Endothelial cell of umbilical vein (primary cell): Measurements from ENCODE around the gene ALDH1A3. TPM values are rescaled to one million over a fixed set of nuclear protein-coding genes. Genes with fewer than 3 reads are reported as not detected.

Experiments used
- BruUV-seq: library from RNA; stranded (reverse); fragments of 400-500 nt; replicated peaks from 2 replicates; lab custom pipeline; 2021; lab: Mats Ljungman, UMichigan
- CTCF ChIA-PET: fragments of 300-600, 350-600 bp; sonication (Branson Sonifier 250); formaldehyde crosslinking; loops from one replicate; lab custom pipeline; 2021; ENCODE audit warnings: antibody characterized with exemption, inconsistent platforms; lab: Charles Lee
- POLR2A ChIA-PET: fragments of 300-600, 350-600 bp; sonication (Branson Sonifier 250); formaldehyde crosslinking; loops from one replicate; lab custom pipeline; 2021; ENCODE audit warnings: antibody characterized with exemption, inconsistent platforms; lab: Charles Lee
- DNase-seq: peaks from one replicate; pipeline ENCODE4 v3.0.0-alpha.2; 2011; ENCODE audit warnings: low read depth, low spot score
- FAIRE-seq: peaks from 2 replicates; lab custom pipeline; 2011; peaks lifted over from hg19 to GRCh38; lab: Jason Lieb, UNC
- H2AFZ ChIP-seq: 2 replicates; pipeline ENCODE4 v1.6.0; 2012; ENCODE audit warnings: low read depth, low read length, control low read depth, inconsistent platforms
- H3K27ac ChIP-seq: 2 replicates; pipeline ENCODE4 v1.5.1; 2011; ENCODE audit warnings: low read depth, mild to moderate bottlenecking, control low read depth, low read length, moderate library complexity; ENCODE audit not compliant: insufficient read depth
- H3K27me3 ChIP-seq, 2 experiments: 2 replicates each; pipeline versions ENCODE4 v1.6.0 to v1.6.1; 2011; ENCODE audit warnings: low read length in 2 of 2, mixed read lengths in 1 of 2; ENCODE audit not compliant: control insufficient read depth in 2 of 2, insufficient read depth in 2 of 2
- H3K36me3 ChIP-seq, 2 experiments: 2 replicates in 1 of 2; 3 replicates in 1 of 2; pipeline ENCODE4 v1.5.1; 2011; ENCODE audit warnings: low read length in 2 of 2, mild to moderate bottlenecking in 1 of 2, moderate library complexity in 1 of 2; ENCODE audit not compliant: control insufficient read depth in 2 of 2, insufficient read depth in 2 of 2; ENCODE audit errors: extremely low read depth in 1 of 2
- H3K4me1 ChIP-seq: 3 replicates; pipeline ENCODE4 v1.5.1; 2011; ENCODE audit warnings: mild to moderate bottlenecking, low read length; ENCODE audit not compliant: control insufficient read depth, insufficient read depth; ENCODE audit errors: extremely low read depth
- H3K4me2 ChIP-seq: 2 replicates; pipeline ENCODE4 v1.6.1; 2011; ENCODE audit warnings: low read length, control low read depth, mixed read lengths; ENCODE audit not compliant: insufficient read depth
- H3K4me3 ChIP-seq, 3 experiments: fragments of 200-600 bp in 1 of 3; sonication (generic), shearing (Covaris generic) in 1 of 3; replicated peaks in 1 of 3; 2 replicates each; pipeline ENCODE4 v1.5.1; 2011 to 2016; ENCODE audit warnings: control low read depth in 3 of 3, low read length in 3 of 3, mild to moderate bottlenecking in 2 of 3, inconsistent platforms in 1 of 3, low read depth in 1 of 3, moderate library complexity in 1 of 3; ENCODE audit not compliant: insufficient read depth in 1 of 3
- H3K79me2 ChIP-seq: 2 replicates; pipeline ENCODE4 v1.6.0; 2012; ENCODE audit warnings: low read length, inconsistent platforms; ENCODE audit not compliant: control insufficient read depth, insufficient read depth
- H3K9ac ChIP-seq: replicated peaks from 2 replicates; pipeline ENCODE3; 2011; ENCODE audit warnings: low read length, control low read depth; ENCODE audit not compliant: insufficient read depth; ENCODE audit errors: extremely low read depth
- H3K9me1 ChIP-seq: replicated peaks from 3 replicates; pipeline ENCODE4 v1.6.0; 2011; ENCODE audit warnings: mild to moderate bottlenecking, low read length; ENCODE audit not compliant: control insufficient read depth, insufficient read depth; ENCODE audit errors: extremely low read depth
- H3K9me3 ChIP-seq: replicated peaks from 2 replicates; pipeline ENCODE4 v1.5.1; 2012; ENCODE audit warnings: low read length, inconsistent platforms; ENCODE audit not compliant: control insufficient read depth, insufficient read depth
- H4K20me1 ChIP-seq: replicated peaks from 2 replicates; pipeline ENCODE3; 2011; ENCODE audit warnings: mild to moderate bottlenecking, low read length; ENCODE audit not compliant: control insufficient read depth, insufficient read depth; ENCODE audit errors: extremely low read depth
- EZH2 ChIP-seq: IDR thresholded peaks from 2 replicates; pipeline ENCODE4 v1.6.1; 2012; ENCODE audit warnings: borderline replicate concordance, low read depth, mild to moderate bottlenecking, moderate library complexity, low read length, inconsistent platforms; ENCODE audit not compliant: severe bottlenecking
- FOS ChIP-seq: IDR thresholded peaks from 2 replicates; pipeline ENCODE4 v1.6.1; 2011; ENCODE audit warnings: mild to moderate bottlenecking, low read length, moderate library complexity, borderline replicate concordance; ENCODE audit not compliant: insufficient read depth
- GATA2 ChIP-seq: IDR thresholded peaks from 2 replicates; pipeline ENCODE4 v1.7.0; 2011; ENCODE audit warnings: low read depth, mild to moderate bottlenecking, moderate library complexity, mixed read lengths, low read length; ENCODE audit not compliant: insufficient read length, insufficient read depth
- JUN ChIP-seq: IDR thresholded peaks from 2 replicates; pipeline ENCODE4 v1.6.1; 2011; ENCODE audit warnings: borderline replicate concordance, low read depth; ENCODE audit not compliant: insufficient read length, insufficient read depth
- MAX ChIP-seq: IDR thresholded peaks from 2 replicates; pipeline ENCODE4 v1.6.1; 2011; ENCODE audit not compliant: insufficient read depth, insufficient read length
- MYC ChIP-seq: IDR thresholded peaks from one replicate; pipeline ENCODE4 v1.6.1; 2011; ENCODE audit warnings: mild to moderate bottlenecking, low read depth, low read length
- POLR2A ChIP-seq: IDR thresholded peaks from 2 replicates; pipeline ENCODE4 v1.6.1; 2012; ENCODE audit warnings: low read depth, mild to moderate bottlenecking, control low read depth, low read length
- POLR2AphosphoS5 ChIP-seq: IDR thresholded peaks from 2 replicates; pipeline ENCODE4 v1.6.1; 2012; ENCODE audit warnings: low read depth, mild to moderate bottlenecking, control low read depth, low read length, moderate library complexity; ENCODE audit not compliant: insufficient read depth
- dilution Hi-C: fragments of 300-500 bp; cut with MboI; formaldehyde crosslinking; loops from one replicate; pipeline ENCODE4 v1.15.0; 2019; ENCODE audit warnings: low sequenced_read_pairs; ENCODE audit not compliant: extremely low pct_ligation_motif_present
- intact Hi-C: fragments of 100-400 bp; cut with micrococcal nuclease; formaldehyde crosslinking; loops from one replicate; pipeline ENCODE4 v1.10.0; 2022
- polyA plus RNA-seq, 4 experiments: library from polyadenylated mRNA; depleted of rRNA in 3 of 4; stranded (reverse) in 3 of 4; unstranded in 1 of 4; fragments of >200 nt; gene quantifications; 2 replicates each; pipeline versions ENCODE4 v1.2.1 to v1.2.3, GENCODE V29; 2011 to 2012; ENCODE audit warnings: missing spikeins in 1 of 4
- total RNA-seq: library from RNA; stranded (reverse); gene quantifications from 2 replicates; pipeline ENCODE4 v1.2.3, GENCODE V29; 2021
- TF ChIP-seq, protein P1 (sequence below), 2 donors: IDR thresholded peaks; 1 replicate in 1 of 2; 2 replicates in 1 of 2; pipeline ENCODE4 v1.5.1; 2011; ENCODE audit warnings: low read length in 2 of 2, mild to moderate bottlenecking in 2 of 2, moderate library complexity in 2 of 2, control low read depth in 1 of 2, inconsistent platforms in 1 of 2, low read depth in 1 of 2; ENCODE audit not compliant: insufficient read depth in 1 of 2; ENCODE audit errors: extremely low read depth in 1 of 2

Gene ALDH1A3
- total and polyA plus RNA-seq, 2 donors (not counting 3 experiments of a cell fraction or from before 2014, with no cell fraction given), result 2.8 to 5.8 TPM

- H3K4me3 ChIP-seq, result no peak overlapping the region
- POLR2A ChIA-PET, result no interaction called here
- no peaks in the 10 kb centered on the region for H3K27me3 ChIP-seq
- intact Hi-C loops (loop anchor here (1.0 kb wide), 1 partner anchor 40 kb away; no protein-coding TSS in a partner anchor), dilution Hi-C loops (no loop called here)
- DNase-seq (peak; percentile 50), FAIRE-seq (peak; percentile 46)
- peak overlapping the region; percentile 55 for H2AFZ ChIP-seq
- H3K9me1 ChIP-seq, result no peaks in the 10 kb centered on the region
- no peaks in the 10 kb centered on the region for H3K9me3 ChIP-seq
- no peaks in the 10 kb centered on the region for H4K20me1 ChIP-seq
- no TSS peak for BruUV-seq
- H3K9ac ChIP-seq, result peak overlapping the region; percentile 43
- H3K36me3 ChIP-seq, result no peaks in the 10 kb centered on the region
- H3K4me2 ChIP-seq, result peak overlapping the region; percentile 13
- H3K79me2 ChIP-seq, result peaks cover 4% of the 10 kb centered on the region
- CTCF ChIA-PET, result interaction anchor here (1.2 to 2.3 kb wide), 5 partner anchors 11 to 49 kb away, joined by 3 to 24 read pairs (median 4); partner anchors contain the start of gene LRRK1
- peak overlapping the region; percentile 88 for H3K27ac ChIP-seq
- H3K4me1 ChIP-seq, result peaks cover 16% of the 10 kb centered on the region
- no peak for TF ChIP-seq POLR2AphosphoS5
These were observed 78.9 kb downstream of the ALDH1A3 start for GRCh38 chr15:100958326-100959065.

GRCh38 chr15:100959066-100960050 is 79.7 kb downstream of the ALDH1A3 start:
- Histone ChIP-seq H3K27me3 (no peaks in the 10 kb centered on the region), H3K27ac (peak overlapping the region; percentile 88), H2AFZ (peak overlapping the region; percentile 55), H4K20me1 (no peaks in the 10 kb centered on the region), H3K79me2 (peaks cover 4% of the 10 kb centered on the region), H3K36me3 (no peaks in the 10 kb centered on the region), H3K9ac (peak overlapping the region; percentile 43), H3K9me1 (no peaks in the 10 kb centered on the region), H3K9me3 (no peaks in the 10 kb centered on the region), H3K4me1 (peaks cover 16% of the 10 kb centered on the region), H3K4me3 (no peak overlapping the region), H3K4me2 (peak overlapping the region; percentile 13)
- peak; percentile 61 for DNase-seq
- intact Hi-C loops (no loop called here), dilution Hi-C loops (no loop called here)
- FAIRE-seq, result peak; percentile 75
- ChIA-PET CTCF (interaction anchor here (1.2 to 2.3 kb wide), 5 partner anchors 12 to 48 kb away, joined by 3 to 24 read pairs (median 4); partner anchors contain the start of gene LRRK1), POLR2A (no interaction called here)
- no peak for TF ChIP-seq POLR2A
- no peak for TF ChIP-seq MAX
- TF ChIP-seq, protein P1, sequence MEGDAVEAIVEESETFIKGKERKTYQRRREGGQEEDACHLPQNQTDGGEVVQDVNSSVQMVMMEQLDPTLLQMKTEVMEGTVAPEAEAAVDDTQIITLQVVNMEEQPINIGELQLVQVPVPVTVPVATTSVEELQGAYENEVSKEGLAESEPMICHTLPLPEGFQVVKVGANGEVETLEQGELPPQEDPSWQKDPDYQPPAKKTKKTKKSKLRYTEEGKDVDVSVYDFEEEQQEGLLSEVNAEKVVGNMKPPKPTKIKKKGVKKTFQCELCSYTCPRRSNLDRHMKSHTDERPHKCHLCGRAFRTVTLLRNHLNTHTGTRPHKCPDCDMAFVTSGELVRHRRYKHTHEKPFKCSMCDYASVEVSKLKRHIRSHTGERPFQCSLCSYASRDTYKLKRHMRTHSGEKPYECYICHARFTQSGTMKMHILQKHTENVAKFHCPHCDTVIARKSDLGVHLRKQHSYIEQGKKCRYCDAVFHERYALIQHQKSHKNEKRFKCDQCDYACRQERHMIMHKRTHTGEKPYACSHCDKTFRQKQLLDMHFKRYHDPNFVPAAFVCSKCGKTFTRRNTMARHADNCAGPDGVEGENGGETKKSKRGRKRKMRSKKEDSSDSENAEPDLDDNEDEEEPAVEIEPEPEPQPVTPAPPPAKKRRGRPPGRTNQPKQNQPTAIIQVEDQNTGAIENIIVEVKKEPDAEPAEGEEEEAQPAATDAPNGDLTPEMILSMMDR (IDR thresholded peaks at IDR 0.05; ENCODE audit: extremely low read depth in 1 of 2, insufficient read depth in 1 of 2, low read depth in 1 of 2, low read length in 2 of 2), result no peak
- TF ChIP-seq MYC, result no peak
- no peak for TF ChIP-seq GATA2
- TF ChIP-seq FOS, result no peak
- TF ChIP-seq JUN, result no peak
- no peak for TF ChIP-seq EZH2
- TF ChIP-seq POLR2AphosphoS5, result no peak
- BruUV-seq, result no TSS peak
